HEK293 (cell line): ENCODE results near the gene C3orf52.

Experiments used
- CTCF ChIA-PET: fragments of 350-600 bp; formaldehyde crosslinking; extraction: SDS; loops from one replicate; lab custom pipeline; 2021; ENCODE audit warnings: antibody characterized with exemption; lab: Yijun Ruan, JAX
- POLR2A ChIA-PET: fragments of 300-600 bp; formaldehyde crosslinking; extraction: SDS; loops from one replicate; lab custom pipeline; 2020; ENCODE audit warnings: antibody characterized with exemption, inconsistent platforms; lab: Yijun Ruan, JAX
- H3K27ac ChIP-seq: fragments of 200-500 bp; sonication (Bioruptor generic); 2 replicates; pipeline ENCODE4 v1.5.1; 2014; ENCODE audit warnings: low read depth, low read length, control low read depth, inconsistent platforms; ENCODE audit errors: extremely low read depth
- H3K36me3 ChIP-seq, 2 experiments: fragments of 200-500 bp in 1 of 2; sonication (Bioruptor generic) in 1 of 2; 1 replicate in 1 of 2; 2 replicates in 1 of 2; pipeline ENCODE4 v1.5.1; 2014 to 2017; ENCODE audit warnings: inconsistent platforms in 2 of 2, low read length in 2 of 2; ENCODE audit not compliant: control insufficient read depth in 2 of 2, insufficient read depth in 1 of 2
- H3K4me1 ChIP-seq: fragments of 200-500 bp; sonication (Bioruptor generic); 2 replicates; pipeline ENCODE4 v1.5.1; 2014; ENCODE audit warnings: mild to moderate bottlenecking, low read length, inconsistent platforms; ENCODE audit not compliant: control insufficient read depth, insufficient read depth
- H3K4me3 ChIP-seq: 2 replicates; pipeline ENCODE4 v1.5.1; 2011; ENCODE audit warnings: low read depth, mild to moderate bottlenecking, control low read depth, low read length, moderate library complexity
- H3K9me3 ChIP-seq: fragments of 200-500 bp; sonication (Bioruptor generic); 2 replicates; pipeline ENCODE4 v1.5.1; 2014; ENCODE audit warnings: low read depth, low read length, inconsistent platforms; ENCODE audit not compliant: control insufficient read depth, insufficient read depth
- BCL11A ChIP-seq: fragments of 450-650 bp; formaldehyde crosslinking; IDR thresholded peaks from 2 replicates; pipeline ENCODE4 v1.5.1; 2016; ENCODE audit warnings: low read depth, missing biosample characterization, missing genetic modification characterization
- GFI1B ChIP-seq: fragments of 450-650 bp; formaldehyde crosslinking; IDR thresholded peaks from 2 replicates; pipeline ENCODE4 v1.5.1; 2016; ENCODE audit warnings: missing biosample characterization, missing genetic modification characterization
- GLI2 ChIP-seq: fragments of 450-650 bp; formaldehyde crosslinking; IDR thresholded peaks from 2 replicates; pipeline ENCODE4; 2017; ENCODE audit warnings: missing biosample characterization, missing genetic modification characterization, low read depth, borderline replicate concordance
- KLF10 ChIP-seq: fragments of 450-650 bp; IDR thresholded peaks from 2 replicates; pipeline ENCODE4 v1.5.1; 2018; ENCODE audit warnings: missing biosample characterization, mild to moderate bottlenecking, missing genetic modification characterization
- SP7 ChIP-seq: fragments of 450-650 bp; formaldehyde crosslinking; IDR thresholded peaks from 2 replicates; pipeline ENCODE4 v1.5.1; 2016; ENCODE audit warnings: missing biosample characterization, missing genetic modification characterization
- TCF7L2 ChIP-seq: IDR thresholded peaks from 2 replicates; pipeline ENCODE4 v1.6.1; 2011; ENCODE audit warnings: low read depth, mild to moderate bottlenecking, inconsistent platforms, low read length, moderate library complexity, borderline replicate concordance
- ZFP3 ChIP-seq: fragments of 450-650 bp; formaldehyde crosslinking; IDR thresholded peaks from 2 replicates; pipeline ENCODE4 v1.5.1; 2016; ENCODE audit warnings: low read depth, missing biosample characterization, missing genetic modification characterization
- ZNF114 ChIP-seq: fragments of 450-650 bp; formaldehyde crosslinking; IDR thresholded peaks from 2 replicates; pipeline ENCODE4 v1.5.0; 2017; ENCODE audit warnings: missing biosample characterization, missing genetic modification characterization
- ZNF266 ChIP-seq: fragments of 450-650 bp; formaldehyde crosslinking; IDR thresholded peaks from 2 replicates; pipeline ENCODE4 v1.5.1; 2016; ENCODE audit warnings: missing biosample characterization, missing genetic modification characterization, low read depth
- ZNF335 ChIP-seq: fragments of 450-650 bp; formaldehyde crosslinking; conservative IDR thresholded peaks from 2 replicates; pipeline ENCODE4 v1.5.1; 2016; ENCODE audit warnings: missing biosample characterization, missing genetic modification characterization
- ZNF626 ChIP-seq: fragments of 450-650 bp; sonication (Bioruptor Pico); formaldehyde crosslinking; IDR thresholded peaks from 2 replicates; pipeline ENCODE4 v1.5.1; 2018; ENCODE audit warnings: missing biosample characterization, missing genetic modification characterization, inconsistent platforms
- ZNF776 ChIP-seq: fragments of 450-650 bp; formaldehyde crosslinking; IDR thresholded peaks from 2 replicates; pipeline ENCODE4 v1.5.0; 2017; ENCODE audit warnings: missing biosample characterization, missing genetic modification characterization, borderline replicate concordance
- ZNF785 ChIP-seq: fragments of 450-650 bp; formaldehyde crosslinking; IDR thresholded peaks from 2 replicates; pipeline ENCODE4 v1.5.1; 2016; ENCODE audit warnings: missing biosample characterization, missing genetic modification characterization
- ZXDB ChIP-seq: fragments of 450-650 bp; formaldehyde crosslinking; IDR thresholded peaks from 2 replicates; pipeline ENCODE4 v1.5.1; 2016; ENCODE audit warnings: missing biosample characterization, missing genetic modification characterization
- TF ChIP-seq, protein P1 (sequence below): fragments of 450-650 bp; formaldehyde crosslinking; IDR thresholded peaks from 2 replicates; pipeline ENCODE4; 2016; ENCODE audit warnings: missing biosample characterization, missing genetic modification characterization
- TF ChIP-seq, protein P2 (sequence below): fragments of 450-650 bp; formaldehyde crosslinking; IDR thresholded peaks from 2 replicates; pipeline ENCODE4 v1.5.1; 2016; ENCODE audit warnings: missing biosample characterization, missing genetic modification characterization
- TF ChIP-seq, protein P3 (sequence below): fragments of 450-650 bp; formaldehyde crosslinking; IDR thresholded peaks from 2 replicates; pipeline ENCODE4 v1.5.1; 2017; ENCODE audit warnings: missing biosample characterization, missing genetic modification characterization
- TF ChIP-seq, protein P4 (sequence below): fragments of 450-650 bp; formaldehyde crosslinking; IDR thresholded peaks from 2 replicates; pipeline ENCODE4 v1.5.1; 2016; ENCODE audit warnings: missing biosample characterization, missing genetic modification characterization
- TF ChIP-seq, protein P5 (sequence below): fragments of 450-650 bp; formaldehyde crosslinking; IDR thresholded peaks from 2 replicates; pipeline ENCODE4 v1.5.1; 2016; ENCODE audit warnings: missing biosample characterization, missing genetic modification characterization

C3orf52 gene

DNA sequence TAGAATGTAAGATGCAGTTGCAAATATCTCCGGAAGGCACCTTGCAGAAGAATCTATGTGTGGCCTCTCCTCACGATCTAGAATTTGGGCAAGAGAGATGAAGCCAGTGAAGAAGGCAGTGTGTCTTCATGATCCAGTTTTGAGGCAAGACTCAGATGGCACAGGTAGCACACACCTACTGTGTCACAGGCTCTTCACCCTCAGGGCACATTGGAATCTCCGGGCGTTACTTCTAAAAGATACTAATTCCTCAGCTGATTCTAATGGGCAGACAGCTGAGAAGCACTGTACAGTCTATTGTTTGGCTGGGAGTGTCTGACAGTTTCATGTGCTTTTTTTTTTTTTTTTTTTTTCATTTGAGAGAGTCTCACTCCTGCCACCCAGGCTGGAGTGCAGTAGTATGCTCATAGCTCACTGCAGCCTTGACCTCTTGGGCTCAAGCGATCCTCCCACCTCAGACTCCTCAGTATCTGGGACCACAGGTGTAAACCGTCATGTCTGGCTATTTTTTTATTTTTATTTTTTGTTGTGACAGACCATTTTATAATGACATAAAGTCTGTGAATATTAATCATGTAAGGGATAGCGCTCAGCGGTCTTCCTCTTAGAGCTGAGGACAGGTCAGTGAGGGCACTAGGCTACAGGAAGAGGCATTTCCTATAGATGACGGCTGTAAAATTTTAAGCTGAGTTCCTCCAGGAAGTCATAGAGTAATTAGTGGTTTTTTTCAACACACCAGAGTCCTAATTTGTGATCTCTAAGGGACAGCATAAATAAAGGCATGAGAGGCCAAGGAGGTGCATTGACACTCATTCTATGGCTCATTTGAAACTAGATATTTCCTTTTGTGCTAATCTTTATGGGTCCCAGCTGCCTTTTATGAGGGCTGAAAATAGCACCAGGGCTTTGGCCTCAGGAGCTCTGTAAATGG, 4.0 kb downstream of the C3orf52 start (continued):
- TF ChIP-seq, protein P1, sequence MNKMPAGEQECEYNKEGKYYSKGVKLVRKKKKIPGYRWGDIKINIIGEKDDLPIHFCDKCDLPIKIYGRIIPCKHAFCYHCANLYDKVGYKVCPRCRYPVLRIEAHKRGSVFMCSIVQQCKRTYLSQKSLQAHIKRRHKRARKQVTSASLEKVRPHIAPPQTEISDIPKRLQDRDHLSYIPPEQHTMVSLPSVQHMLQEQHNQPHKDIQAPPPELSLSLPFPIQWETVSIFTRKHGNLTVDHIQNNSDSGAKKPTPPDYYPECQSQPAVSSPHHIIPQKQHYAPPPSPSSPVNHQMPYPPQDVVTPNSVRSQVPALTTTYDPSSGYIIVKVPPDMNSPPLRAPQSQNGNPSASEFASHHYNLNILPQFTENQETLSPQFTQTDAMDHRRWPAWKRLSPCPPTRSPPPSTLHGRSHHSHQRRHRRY: 0 out of 2 replicates have a peak, but pooled peaks have one; percentile 26
- peak; percentile 89 for TF ChIP-seq GLI2 (tag by site-specific recombination)
- TF ChIP-seq, protein P2, sequence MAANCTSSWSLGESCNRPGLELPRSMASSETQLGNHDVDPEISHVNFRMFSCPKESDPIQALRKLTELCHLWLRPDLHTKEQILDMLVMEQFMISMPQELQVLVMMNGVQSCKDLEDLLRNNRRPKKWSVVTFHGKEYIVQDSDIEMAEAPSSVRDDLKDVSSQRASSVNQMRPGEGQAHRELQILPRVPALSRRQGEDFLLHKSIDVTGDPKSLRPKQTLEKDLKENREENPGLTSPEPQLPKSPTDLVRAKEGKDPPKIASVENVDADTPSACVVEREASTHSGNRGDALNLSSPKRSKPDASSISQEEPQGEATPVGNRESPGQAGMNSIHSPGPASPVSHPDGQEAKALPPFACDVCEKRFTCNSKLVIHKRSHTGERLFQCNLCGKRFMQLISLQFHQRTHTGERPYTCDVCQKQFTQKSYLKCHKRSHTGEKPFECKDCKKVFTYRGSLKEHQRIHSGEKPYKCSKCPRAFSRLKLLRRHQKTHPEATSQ: no peak
- TF ChIP-seq ZNF785 (tag by site-specific recombination): no peak
- no peak for TF ChIP-seq ZNF335
- TF ChIP-seq, protein P3, sequence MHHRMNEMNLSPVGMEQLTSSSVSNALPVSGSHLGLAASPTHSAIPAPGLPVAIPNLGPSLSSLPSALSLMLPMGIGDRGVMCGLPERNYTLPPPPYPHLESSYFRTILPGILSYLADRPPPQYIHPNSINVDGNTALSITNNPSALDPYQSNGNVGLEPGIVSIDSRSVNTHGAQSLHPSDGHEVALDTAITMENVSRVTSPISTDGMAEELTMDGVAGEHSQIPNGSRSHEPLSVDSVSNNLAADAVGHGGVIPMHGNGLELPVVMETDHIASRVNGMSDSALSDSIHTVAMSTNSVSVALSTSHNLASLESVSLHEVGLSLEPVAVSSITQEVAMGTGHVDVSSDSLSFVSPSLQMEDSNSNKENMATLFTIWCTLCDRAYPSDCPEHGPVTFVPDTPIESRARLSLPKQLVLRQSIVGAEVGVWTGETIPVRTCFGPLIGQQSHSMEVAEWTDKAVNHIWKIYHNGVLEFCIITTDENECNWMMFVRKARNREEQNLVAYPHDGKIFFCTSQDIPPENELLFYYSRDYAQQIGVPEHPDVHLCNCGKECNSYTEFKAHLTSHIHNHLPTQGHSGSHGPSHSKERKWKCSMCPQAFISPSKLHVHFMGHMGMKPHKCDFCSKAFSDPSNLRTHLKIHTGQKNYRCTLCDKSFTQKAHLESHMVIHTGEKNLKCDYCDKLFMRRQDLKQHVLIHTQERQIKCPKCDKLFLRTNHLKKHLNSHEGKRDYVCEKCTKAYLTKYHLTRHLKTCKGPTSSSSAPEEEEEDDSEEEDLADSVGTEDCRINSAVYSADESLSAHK (tag by site-specific recombination): peak; percentile 86
- TF ChIP-seq ZNF266 (tag by site-specific recombination): no peak
- no peak for TF ChIP-seq ZNF776
- TF ChIP-seq GFI1B: peak; percentile 83; the same call in 1 of the 2 replicates

DNA sequence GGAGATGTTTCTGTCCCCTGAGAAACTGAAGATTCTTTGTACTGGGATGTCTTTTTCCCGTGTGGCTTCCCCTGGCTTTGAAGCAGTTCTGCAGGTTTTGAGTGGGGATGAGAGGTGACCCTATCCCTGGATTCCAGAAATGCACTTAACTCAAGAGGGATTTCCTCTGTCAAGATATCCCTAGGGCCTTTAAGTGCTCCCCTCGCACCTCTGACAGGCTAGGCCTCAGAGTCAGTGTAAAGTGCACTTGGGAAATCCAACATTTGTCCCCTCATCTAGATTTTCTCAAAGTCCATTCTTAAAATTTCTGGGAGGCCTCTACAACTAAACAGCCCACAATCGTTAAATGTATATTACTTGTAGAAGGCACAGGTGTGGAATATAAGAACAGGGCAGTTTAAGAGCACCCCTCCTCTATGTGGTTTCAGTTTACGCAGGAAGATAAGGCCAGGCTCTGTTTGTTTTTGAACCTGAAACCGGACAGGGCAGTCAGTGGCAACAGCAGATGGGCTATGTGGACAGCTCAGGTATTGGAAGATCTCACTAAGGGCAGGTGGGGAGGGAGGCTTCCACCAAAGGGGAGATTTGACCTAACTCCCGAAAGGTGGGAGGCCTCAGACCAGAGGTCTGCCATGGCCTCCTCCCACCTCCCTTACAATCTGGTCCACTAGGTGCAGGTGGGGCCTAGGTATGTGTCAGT, 4.8 kb downstream of the C3orf52 start:
- POLR2A ChIA-PET: interaction anchor here (0.6 kb wide), 1 partner anchor 330 kb away, joined by 3 read pairs; no protein-coding TSS in a partner anchor
- no peak overlapping the region for H3K4me3 ChIP-seq
- H3K9me3 ChIP-seq: no peaks in the 10 kb centered on the region
- H3K36me3 ChIP-seq: peaks cover 4 to 12% of the 10 kb centered on the region in 2 experiments; a peak in 2 of 3 replicates
- H3K4me1 ChIP-seq: peaks cover 14% of the 10 kb centered on the region; the same call in 1 of the 2 replicates
- peak overlapping the region; percentile 68 for H3K27ac ChIP-seq
- TF ChIP-seq BCL11A (tag by site-specific recombination) (no peak), ZXDB (tag by site-specific recombination) (0 out of 2 replicates have a peak, but pooled peaks have one; percentile 8), ZFP3 (tag by site-specific recombination) (no peak), SP7 (tag by site-specific recombination) (0 out of 2 replicates have a peak, but pooled peaks have one; percentile 4), KLF10 (tag by site-specific recombination) (peak; percentile 3; the same call in 1 of the 2 replicates), ZNF626 (tag by site-specific recombination) (no peak), ZNF114 (no peak), TCF7L2 (peak; percentile 47; the same call in 1 of the 2 replicates)
- TF ChIP-seq, protein P4, sequence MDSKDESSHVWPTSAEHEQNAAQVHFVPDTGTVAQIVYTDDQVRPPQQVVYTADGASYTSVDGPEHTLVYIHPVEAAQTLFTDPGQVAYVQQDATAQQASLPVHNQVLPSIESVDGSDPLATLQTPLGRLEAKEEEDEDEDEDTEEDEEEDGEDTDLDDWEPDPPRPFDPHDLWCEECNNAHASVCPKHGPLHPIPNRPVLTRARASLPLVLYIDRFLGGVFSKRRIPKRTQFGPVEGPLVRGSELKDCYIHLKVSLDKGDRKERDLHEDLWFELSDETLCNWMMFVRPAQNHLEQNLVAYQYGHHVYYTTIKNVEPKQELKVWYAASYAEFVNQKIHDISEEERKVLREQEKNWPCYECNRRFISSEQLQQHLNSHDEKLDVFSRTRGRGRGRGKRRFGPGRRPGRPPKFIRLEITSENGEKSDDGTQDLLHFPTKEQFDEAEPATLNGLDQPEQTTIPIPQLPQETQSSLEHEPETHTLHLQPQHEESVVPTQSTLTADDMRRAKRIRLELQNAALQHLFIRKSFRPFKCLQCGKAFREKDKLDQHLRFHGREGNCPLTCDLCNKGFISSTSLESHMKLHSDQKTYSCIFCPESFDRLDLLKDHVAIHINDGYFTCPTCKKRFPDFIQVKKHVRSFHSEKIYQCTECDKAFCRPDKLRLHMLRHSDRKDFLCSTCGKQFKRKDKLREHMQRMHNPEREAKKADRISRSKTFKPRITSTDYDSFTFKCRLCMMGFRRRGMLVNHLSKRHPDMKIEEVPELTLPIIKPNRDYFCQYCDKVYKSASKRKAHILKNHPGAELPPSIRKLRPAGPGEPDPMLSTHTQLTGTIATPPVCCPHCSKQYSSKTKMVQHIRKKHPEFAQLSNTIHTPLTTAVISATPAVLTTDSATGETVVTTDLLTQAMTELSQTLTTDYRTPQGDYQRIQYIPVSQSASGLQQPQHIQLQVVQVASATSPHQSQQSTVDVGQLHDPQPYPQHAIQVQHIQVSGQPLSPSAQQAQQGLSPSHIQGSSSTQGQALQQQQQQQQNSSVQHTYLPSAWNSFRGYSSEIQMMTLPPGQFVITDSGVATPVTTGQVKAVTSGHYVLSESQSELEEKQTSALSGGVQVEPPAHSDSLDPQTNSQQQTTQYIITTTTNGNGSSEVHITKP (tag by site-specific recombination): peak; percentile 52
- TF ChIP-seq, protein P5, sequence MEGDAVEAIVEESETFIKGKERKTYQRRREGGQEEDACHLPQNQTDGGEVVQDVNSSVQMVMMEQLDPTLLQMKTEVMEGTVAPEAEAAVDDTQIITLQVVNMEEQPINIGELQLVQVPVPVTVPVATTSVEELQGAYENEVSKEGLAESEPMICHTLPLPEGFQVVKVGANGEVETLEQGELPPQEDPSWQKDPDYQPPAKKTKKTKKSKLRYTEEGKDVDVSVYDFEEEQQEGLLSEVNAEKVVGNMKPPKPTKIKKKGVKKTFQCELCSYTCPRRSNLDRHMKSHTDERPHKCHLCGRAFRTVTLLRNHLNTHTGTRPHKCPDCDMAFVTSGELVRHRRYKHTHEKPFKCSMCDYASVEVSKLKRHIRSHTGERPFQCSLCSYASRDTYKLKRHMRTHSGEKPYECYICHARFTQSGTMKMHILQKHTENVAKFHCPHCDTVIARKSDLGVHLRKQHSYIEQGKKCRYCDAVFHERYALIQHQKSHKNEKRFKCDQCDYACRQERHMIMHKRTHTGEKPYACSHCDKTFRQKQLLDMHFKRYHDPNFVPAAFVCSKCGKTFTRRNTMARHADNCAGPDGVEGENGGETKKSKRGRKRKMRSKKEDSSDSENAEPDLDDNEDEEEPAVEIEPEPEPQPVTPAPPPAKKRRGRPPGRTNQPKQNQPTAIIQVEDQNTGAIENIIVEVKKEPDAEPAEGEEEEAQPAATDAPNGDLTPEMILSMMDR (tag by site-specific recombination): no peak
- CTCF ChIA-PET: interaction anchor here (0.7 kb wide), 1 partner anchor 709 kb away, joined by 4 read pairs; no protein-coding TSS in a partner anchor
